B cell (primary cell): ENCODE results near the gene WIPF1. TPM values are rescaled to one million over a fixed set of nuclear protein-coding genes. Genes with fewer than 3 reads are reported as not detected.

Experiments used
- ATAC-seq: fragments of 200-7000 bp; cut with Tn5 transposase; one replicate; pipeline ENCODE4 v1.10.0; 2021; ENCODE audit warnings: low read depth, mild to moderate bottlenecking, moderate number of reproducible peaks, moderate library complexity
- CTCF ChIA-PET: fragments of 350-600 bp; sonication (Branson Sonifier 250); formaldehyde crosslinking; loops from one replicate; lab custom pipeline; 2021; ENCODE audit warnings: antibody characterized with exemption, inconsistent platforms; lab: Charles Lee
- POLR2A ChIA-PET: fragments of 350-600 bp; sonication (Branson Sonifier 250); formaldehyde crosslinking; loops from one replicate; lab custom pipeline; 2021; ENCODE audit warnings: antibody characterized with exemption; lab: Charles Lee
- DNase-seq: peaks from one replicate; pipeline ENCODE4 v3.0.0; 2013
- H2AFZ ChIP-seq: 2 replicates; pipeline ENCODE4 v1.6.1; 2012; ENCODE audit warnings: mild to moderate bottlenecking, low read depth, low read length; ENCODE audit not compliant: insufficient read depth, poor library complexity, severe bottlenecking
- H3K27ac ChIP-seq, 2 donors: 1 replicate in 1 of 2; 2 replicates in 1 of 2; pipeline ENCODE4 v1.5.1; 2012 to 2013; ENCODE audit warnings: low read length in 2 of 2, mild to moderate bottlenecking in 2 of 2, moderate library complexity in 1 of 2
- H3K27me3 ChIP-seq, 4 experiments: fragments of 200-600 bp in 1 of 4; sonication (generic) in 1 of 4; replicated peaks in 1 of 4; 1 replicate in 2 of 4; 2 replicates in 2 of 4; pipeline versions ENCODE4 v1.6.1 to v1.7.0; 2013 to 2016; ENCODE audit warnings: low read length in 3 of 4, mild to moderate bottlenecking in 2 of 4, mixed read lengths in 1 of 4, moderate library complexity in 1 of 4; ENCODE audit not compliant: insufficient read depth in 4 of 4, control insufficient read depth in 3 of 4; ENCODE audit errors: control extremely low read depth in 1 of 4
- H3K36me3 ChIP-seq, 2 experiments: replicated peaks in 1 of 2; 1 replicate in 1 of 2; 2 replicates in 1 of 2; pipeline versions ENCODE4 v1.6.1 to v1.7.1; 2013; ENCODE audit warnings: low read length in 1 of 2; ENCODE audit not compliant: insufficient read depth in 2 of 2, control insufficient read depth in 1 of 2; ENCODE audit errors: control extremely low read depth in 1 of 2, extremely low read depth in 1 of 2
- H3K4me1 ChIP-seq, 2 donors: fragments of 200-600 bp in 1 of 2; sonication (generic) in 1 of 2; 1 replicate in 1 of 2; 2 replicates in 1 of 2; pipeline versions ENCODE4 v1.5.1 to v1.6.1; 2013 to 2017; ENCODE audit warnings: low read length in 2 of 2; ENCODE audit not compliant: control insufficient read depth in 2 of 2, insufficient read depth in 2 of 2
- H3K4me2 ChIP-seq: replicated peaks from 2 replicates; pipeline ENCODE3; 2012; ENCODE audit warnings: mild to moderate bottlenecking, low read depth, low read length; ENCODE audit not compliant: poor library complexity, severe bottlenecking
- H3K4me3 ChIP-seq, 5 experiments: fragments of 200-600 bp in 1 of 5; sonication (generic) in 1 of 5; 1 replicate in 3 of 5; 2 replicates in 2 of 5; pipeline versions ENCODE4 v1.5.1 to v1.7.0; 2011 to 2016; ENCODE audit warnings: low read length in 4 of 5, mild to moderate bottlenecking in 4 of 5, low read depth in 2 of 5, control low read depth in 1 of 5, moderate library complexity in 1 of 5; ENCODE audit not compliant: insufficient read depth in 1 of 5; ENCODE audit errors: control extremely low read depth in 1 of 5, extremely low read depth in 1 of 5
- H3K79me2 ChIP-seq: fragments of 200-600 bp; sonication (generic); one replicate; pipeline ENCODE4 v1.6.0; 2016; ENCODE audit warnings: low read length; ENCODE audit not compliant: control insufficient read depth, insufficient read depth
- H3K9ac ChIP-seq: fragments of 200-600 bp; sonication (generic); 2 replicates; pipeline ENCODE4 v1.6.1; 2017; ENCODE audit warnings: mild to moderate bottlenecking, low read length, moderate library complexity
- H3K9me3 ChIP-seq, 3 donors: one replicate each; pipeline versions ENCODE4 v1.6.1 to v1.7.1; 2013; ENCODE audit warnings: low read length in 2 of 3; ENCODE audit not compliant: control insufficient read depth in 2 of 3, insufficient read depth in 1 of 3; ENCODE audit errors: control extremely low read depth in 1 of 3
- H4K20me1 ChIP-seq: 2 replicates; pipeline ENCODE4 v1.6.0; 2012; ENCODE audit warnings: mild to moderate bottlenecking, low read length; ENCODE audit not compliant: insufficient read depth, control insufficient read depth, poor library complexity, severe bottlenecking
- H3K27ac Mint-ChIP-seq: one replicate; pipeline ENCODE4 v1.8.0; 2021; ENCODE audit warnings: mixed read lengths
- H3K27me3 Mint-ChIP-seq: one replicate; pipeline ENCODE4 v1.8.0; 2021; ENCODE audit warnings: mixed read lengths
- H3K4me1 Mint-ChIP-seq: one replicate; pipeline ENCODE4 v1.8.0; 2021; ENCODE audit warnings: mixed read lengths
- H3K4me3 Mint-ChIP-seq: one replicate; pipeline ENCODE4 v1.8.0; 2021; ENCODE audit warnings: mixed read lengths
- H3K9me3 Mint-ChIP-seq: one replicate; pipeline ENCODE4 v1.8.0; 2022; ENCODE audit warnings: mixed read lengths; ENCODE audit not compliant: insufficient read depth
- EZH2 ChIP-seq: IDR thresholded peaks from 2 replicates; pipeline ENCODE4 v1.6.1; 2012; ENCODE audit warnings: borderline replicate concordance, low read depth, mild to moderate bottlenecking, moderate library complexity, low read length; ENCODE audit not compliant: insufficient read depth, poor library complexity, severe bottlenecking
- WGBS: methylation state at CpG from one replicate; pipeline ENCODE4 v1.1.5; 2013; ENCODE audit warnings: missing lambda C conversion rate; ENCODE audit not compliant: insufficient coverage; 5-methylcytosine and 5-hydroxymethylcytosine counted together
- intact Hi-C: fragments of 100-400 bp; cut with micrococcal nuclease; formaldehyde crosslinking; loops from one replicate; pipeline ENCODE4 v1.10.0; 2022
- polyA plus RNA-seq: library from polyadenylated mRNA; depleted of rRNA; stranded (reverse); fragments of >200 nt; gene quantifications from 2 replicates; pipeline ENCODE4 v1.2.3, GENCODE V29; 2012
- total RNA-seq, 2 donors: library from RNA; stranded (reverse); fragments of 120-200 nt in 1 of 2; gene quantifications; 1 replicate in 1 of 2; 2 replicates in 1 of 2; pipeline versions ENCODE4 v1.2.3 to v1.2.4, GENCODE V29; 2013 to 2022
- TF ChIP-seq, protein P1 (sequence below): fragments of 200-600 bp; IDR thresholded peaks from one replicate; pipeline ENCODE4 v1.8.0; 2022; ENCODE audit warnings: antibody characterized with exemption, mild to moderate bottlenecking

The WIPF1 gene
- total and polyA plus RNA-seq, 2 donors (not counting 1 experiment from before 2014, with no cell fraction given) = 137 to 390 TPM

DNA sequence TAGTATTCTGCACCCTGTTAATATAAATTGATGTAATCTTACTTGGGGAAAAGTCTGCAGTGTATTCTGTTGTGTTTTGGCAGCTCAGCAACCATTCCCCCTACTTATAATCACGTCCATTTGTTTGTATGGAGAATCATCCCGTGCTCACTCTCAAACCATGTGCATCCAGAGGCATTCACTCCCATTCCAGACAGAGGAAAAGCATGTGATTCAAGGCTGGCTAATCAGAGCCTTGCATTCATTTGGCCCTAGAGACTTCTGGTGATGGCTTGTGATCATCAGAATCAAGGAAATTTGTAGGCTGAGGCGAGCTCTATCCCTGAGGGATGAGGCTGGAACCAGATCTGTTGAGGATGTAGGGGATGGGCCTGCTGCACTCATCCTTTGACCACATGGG, 5.1 kb upstream of the WIPF1 start:
- peaks cover 0 to 12% of the 10 kb centered on the region in 2 experiments for H3K36me3 ChIP-seq
- TF ChIP-seq, protein P1, sequence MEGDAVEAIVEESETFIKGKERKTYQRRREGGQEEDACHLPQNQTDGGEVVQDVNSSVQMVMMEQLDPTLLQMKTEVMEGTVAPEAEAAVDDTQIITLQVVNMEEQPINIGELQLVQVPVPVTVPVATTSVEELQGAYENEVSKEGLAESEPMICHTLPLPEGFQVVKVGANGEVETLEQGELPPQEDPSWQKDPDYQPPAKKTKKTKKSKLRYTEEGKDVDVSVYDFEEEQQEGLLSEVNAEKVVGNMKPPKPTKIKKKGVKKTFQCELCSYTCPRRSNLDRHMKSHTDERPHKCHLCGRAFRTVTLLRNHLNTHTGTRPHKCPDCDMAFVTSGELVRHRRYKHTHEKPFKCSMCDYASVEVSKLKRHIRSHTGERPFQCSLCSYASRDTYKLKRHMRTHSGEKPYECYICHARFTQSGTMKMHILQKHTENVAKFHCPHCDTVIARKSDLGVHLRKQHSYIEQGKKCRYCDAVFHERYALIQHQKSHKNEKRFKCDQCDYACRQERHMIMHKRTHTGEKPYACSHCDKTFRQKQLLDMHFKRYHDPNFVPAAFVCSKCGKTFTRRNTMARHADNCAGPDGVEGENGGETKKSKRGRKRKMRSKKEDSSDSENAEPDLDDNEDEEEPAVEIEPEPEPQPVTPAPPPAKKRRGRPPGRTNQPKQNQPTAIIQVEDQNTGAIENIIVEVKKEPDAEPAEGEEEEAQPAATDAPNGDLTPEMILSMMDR = no peak
- no peak for TF ChIP-seq EZH2
- intact Hi-C loops = loop anchor here (1.0 kb wide), 2 partner anchors 24 to 140 kb away; no protein-coding TSS in a partner anchor
- no peaks in the 10 kb centered on the region for H3K27me3 ChIP-seq
- H3K27ac Mint-ChIP-seq = peak overlapping the region; percentile 71
- H4K20me1 ChIP-seq = no peaks in the 10 kb centered on the region
- no peak overlapping the region for H3K4me3 Mint-ChIP-seq
- POLR2A ChIA-PET = interaction anchor here (1.3 kb wide), 1 partner anchor 30 kb away, joined by 14 read pairs; no protein-coding TSS in a partner anchor
- peak overlapping the region; percentile 11 for H3K4me2 ChIP-seq
- H3K4me1 Mint-ChIP-seq = peaks cover 85% of the 10 kb centered on the region
- H3K4me1 ChIP-seq = peaks cover 69 to 73% of the 10 kb centered on the region in 2 donors
- peaks cover 91% of the 10 kb centered on the region for H3K79me2 ChIP-seq
- H2AFZ ChIP-seq = no peak overlapping the region
- 100% methylated on average over 1 of the region's 3 CpGs for WGBS
- no peak overlapping the region for H3K27ac ChIP-seq
- no peak overlapping the region for H3K9ac ChIP-seq
- CTCF ChIA-PET = interaction anchor here (1.0 to 24.3 kb wide), 21 partner anchors 8 to 143 kb away, joined by 3 to 384 read pairs (median 6); no protein-coding TSS in a partner anchor
- ATAC-seq = no peak
- no peak overlapping the region for H3K4me3 ChIP-seq
- no peak for DNase-seq
- H3K27me3 Mint-ChIP-seq = no peaks in the 10 kb centered on the region
- H3K9me3 ChIP-seq = no peaks in the 10 kb centered on the region
- H3K9me3 Mint-ChIP-seq = no peaks in the 10 kb centered on the region

DNA sequence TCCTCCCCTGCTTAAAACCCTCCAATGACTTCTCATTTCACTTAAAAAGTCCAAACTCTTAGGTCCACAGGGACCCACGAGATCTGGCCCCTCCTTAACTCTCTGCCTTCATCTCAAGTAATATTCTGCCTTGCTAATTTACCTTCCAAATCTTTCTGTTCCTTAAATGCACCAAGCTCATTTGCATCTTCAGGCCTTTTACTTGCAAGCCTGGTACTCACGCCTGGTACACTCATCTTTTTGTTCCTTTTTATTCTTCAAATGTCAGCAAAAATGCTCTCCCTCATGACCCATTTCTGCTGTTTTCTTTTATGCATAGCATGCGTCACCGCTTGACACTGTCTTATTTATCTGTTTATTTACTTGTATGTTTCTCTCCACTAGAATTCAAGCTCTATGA, 2.7 kb upstream of the WIPF1 start:
- no peaks in the 10 kb centered on the region for H3K9me3 Mint-ChIP-seq
- DNase-seq = peak; percentile 86
- 0% methylated on average over 2 of the region's 4 CpGs for WGBS
- ChIA-PET POLR2A (interaction anchor here (0.6 to 4.2 kb wide), 6 partner anchors 9 to 629 kb away, joined by 3 to 27 read pairs (median 4); no protein-coding TSS in a partner anchor), CTCF (interaction anchor here (1.1 to 24.3 kb wide), 9 partner anchors 12 to 149 kb away, joined by 3 to 384 read pairs (median 11); partner anchors contain the start of gene GPR155)
- Histone ChIP-seq H3K9ac (peak overlapping the region; percentile 92), H3K4me2 (peak overlapping the region; percentile 85), H3K27me3 (no peaks in the 10 kb centered on the region), H3K79me2 (peaks cover 93% of the 10 kb centered on the region), H3K27ac (peak overlapping the region; percentile 93 to 98), H3K36me3 (peaks cover 0 to 12% of the 10 kb centered on the region in 2 experiments), H2AFZ (peak overlapping the region; percentile 53), H3K4me3 (peak overlapping the region in 3 of 5 experiments; percentile 41 to 51 (median 44)), H3K4me1 (peaks cover 56% of the 10 kb centered on the region in 2 donors), H4K20me1 (no peaks in the 10 kb centered on the region), H3K9me3 (no peaks in the 10 kb centered on the region)
- H3K27ac Mint-ChIP-seq = peak overlapping the region; percentile 98
- peak overlapping the region; percentile 69 for H3K4me3 Mint-ChIP-seq
- ATAC-seq = peak; percentile 54
- TF ChIP-seq EZH2 = no peak
- TF ChIP-seq, protein P1 = no peak
- H3K4me1 Mint-ChIP-seq = peaks cover 68% of the 10 kb centered on the region
- intact Hi-C loops = loop anchor here (1.0 kb wide), 2 partner anchors 8 to 34 kb away; no protein-coding TSS in a partner anchor
- no peaks in the 10 kb centered on the region for H3K27me3 Mint-ChIP-seq
